Measurements from ENCODE around the gene CFAP61.

Gene CFAP61

DNA sequence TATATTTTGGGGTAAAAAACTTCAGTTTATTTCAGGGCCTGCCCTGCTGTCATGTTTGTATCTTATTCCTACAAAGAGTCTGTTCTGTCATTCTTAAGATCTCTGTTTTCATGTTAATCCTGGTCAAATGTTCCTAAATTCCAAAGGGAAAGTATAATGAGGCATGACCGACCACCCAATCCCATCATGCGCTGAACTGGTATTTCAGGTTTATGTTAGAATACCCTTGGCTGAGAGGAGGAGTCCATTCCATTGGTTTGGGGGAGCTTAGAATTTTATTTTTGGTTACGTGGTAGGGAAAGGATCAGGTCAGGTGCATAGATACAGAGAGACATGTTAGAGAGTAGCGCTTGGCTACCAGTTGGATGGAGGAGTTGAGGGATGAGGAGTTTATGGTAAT, 25.7 kb downstream of the CFAP61 start:
- Histone ChIP-seq H3K36me3 (ENCODE audit: insufficient read depth) (no peaks in the 10 kb centered on the region), H3K27me3 (ENCODE audit: insufficient read depth, low read depth) (no peaks in the 10 kb centered on the region), H3K4me2 (no peak overlapping the region), H3K27ac (no peak overlapping the region), H3K4me1 (ENCODE audit: low read depth, poor library complexity, severe bottlenecking) (no peaks in the 10 kb centered on the region), H3K4me3 (IDR thresholded peaks at IDR 0.05; ENCODE audit: insufficient read depth, low read depth, low read length) (no peak overlapping the region), H3K79me2 (ENCODE audit: insufficient read depth, low read depth) (no peaks in the 10 kb centered on the region), H4K20me1 (ENCODE audit: insufficient read depth) (no peaks in the 10 kb centered on the region), H3K9ac (no peak overlapping the region), H2AFZ (ENCODE audit: low read depth) (no peak overlapping the region)
- TF ChIP-seq, protein P1, sequence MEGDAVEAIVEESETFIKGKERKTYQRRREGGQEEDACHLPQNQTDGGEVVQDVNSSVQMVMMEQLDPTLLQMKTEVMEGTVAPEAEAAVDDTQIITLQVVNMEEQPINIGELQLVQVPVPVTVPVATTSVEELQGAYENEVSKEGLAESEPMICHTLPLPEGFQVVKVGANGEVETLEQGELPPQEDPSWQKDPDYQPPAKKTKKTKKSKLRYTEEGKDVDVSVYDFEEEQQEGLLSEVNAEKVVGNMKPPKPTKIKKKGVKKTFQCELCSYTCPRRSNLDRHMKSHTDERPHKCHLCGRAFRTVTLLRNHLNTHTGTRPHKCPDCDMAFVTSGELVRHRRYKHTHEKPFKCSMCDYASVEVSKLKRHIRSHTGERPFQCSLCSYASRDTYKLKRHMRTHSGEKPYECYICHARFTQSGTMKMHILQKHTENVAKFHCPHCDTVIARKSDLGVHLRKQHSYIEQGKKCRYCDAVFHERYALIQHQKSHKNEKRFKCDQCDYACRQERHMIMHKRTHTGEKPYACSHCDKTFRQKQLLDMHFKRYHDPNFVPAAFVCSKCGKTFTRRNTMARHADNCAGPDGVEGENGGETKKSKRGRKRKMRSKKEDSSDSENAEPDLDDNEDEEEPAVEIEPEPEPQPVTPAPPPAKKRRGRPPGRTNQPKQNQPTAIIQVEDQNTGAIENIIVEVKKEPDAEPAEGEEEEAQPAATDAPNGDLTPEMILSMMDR (conservative IDR thresholded peaks at IDR 0.05; ENCODE audit: low read depth, low read length): no peak

DNA sequence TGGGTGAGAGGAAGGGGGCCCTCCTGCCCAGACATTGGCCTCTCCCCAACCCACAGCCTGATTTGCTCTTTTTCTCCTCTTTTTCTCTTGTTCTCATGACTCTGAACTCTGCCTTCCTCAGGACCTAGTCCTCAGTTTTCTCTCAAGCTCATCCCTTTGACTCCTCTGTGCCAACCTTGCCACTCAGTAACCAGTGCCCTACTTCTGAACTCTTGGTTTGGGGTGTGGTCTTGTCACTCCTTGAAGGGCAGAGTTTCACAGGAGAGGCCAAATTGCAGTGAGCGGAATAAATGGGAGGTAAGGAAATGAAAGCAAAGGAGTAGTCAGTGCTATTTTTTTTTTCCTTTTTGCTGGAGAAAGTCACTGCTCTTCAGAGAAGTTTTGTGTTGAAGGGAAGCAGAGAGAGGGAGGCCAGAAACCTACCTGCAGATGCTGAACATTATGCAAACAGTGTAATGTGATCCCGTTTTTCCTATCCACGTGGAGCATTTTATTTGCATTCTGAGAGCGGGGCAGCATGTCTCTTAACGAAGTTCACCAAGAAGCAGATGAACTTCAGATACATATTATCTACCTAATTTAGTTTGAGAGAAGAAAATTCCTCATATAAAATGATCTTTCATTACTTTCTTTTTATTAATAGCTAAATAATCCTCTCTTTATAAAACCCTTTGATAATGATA, 26.9 kb downstream of the CFAP61 start:
- no peaks in the 10 kb centered on the region for H4K20me1 ChIP-seq (ENCODE audit: insufficient read depth)
- H2AFZ ChIP-seq (ENCODE audit: low read depth): no peak overlapping the region
- H3K27ac ChIP-seq: no peak overlapping the region
- no peak overlapping the region for H3K4me2 ChIP-seq
- no peak overlapping the region for H3K4me3 ChIP-seq (IDR thresholded peaks at IDR 0.05; ENCODE audit: insufficient read depth, low read depth, low read length)
- no peaks in the 10 kb centered on the region for H3K36me3 ChIP-seq (ENCODE audit: insufficient read depth)
- TF ChIP-seq, protein P1 (conservative IDR thresholded peaks at IDR 0.05; ENCODE audit: low read depth, low read length): no peak
- H3K4me1 ChIP-seq (ENCODE audit: low read depth, poor library complexity, severe bottlenecking): no peaks in the 10 kb centered on the region
- no peak overlapping the region for H3K9ac ChIP-seq
- H3K27me3 ChIP-seq (ENCODE audit: insufficient read depth, low read depth): no peaks in the 10 kb centered on the region
- H3K79me2 ChIP-seq (ENCODE audit: insufficient read depth, low read depth): no peaks in the 10 kb centered on the region

DNA sequence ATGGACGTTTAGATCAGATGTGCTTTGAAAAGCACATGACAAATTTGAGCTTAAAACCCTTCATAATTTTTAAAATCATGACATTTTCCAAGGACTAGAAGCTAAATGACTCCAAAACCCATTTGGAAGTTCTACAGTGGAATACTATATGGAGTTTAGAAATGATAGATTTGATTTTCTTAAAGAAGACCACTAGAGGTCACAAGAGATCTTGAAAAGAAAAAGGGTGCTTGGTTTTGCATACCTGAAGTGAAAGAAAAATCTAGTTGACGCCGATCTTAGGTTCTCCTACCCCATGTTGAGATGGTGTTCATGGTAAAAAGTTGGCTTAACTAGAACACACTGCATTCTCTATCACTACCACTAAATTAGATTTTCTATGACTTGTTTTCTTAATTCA, 31.5 kb downstream of the CFAP61 start:
- no peaks in the 10 kb centered on the region for H4K20me1 ChIP-seq (ENCODE audit: insufficient read depth)
- no peaks in the 10 kb centered on the region for H3K27me3 ChIP-seq (ENCODE audit: insufficient read depth, low read depth)
- H3K4me3 ChIP-seq (IDR thresholded peaks at IDR 0.05; ENCODE audit: insufficient read depth, low read depth, low read length): no peak overlapping the region
- TF ChIP-seq, protein P1 (conservative IDR thresholded peaks at IDR 0.05; ENCODE audit: low read depth, low read length): peak; percentile 71
- H2AFZ ChIP-seq (ENCODE audit: low read depth): peak overlapping the region; percentile 63; the same call in 1 of the 2 replicates
- peak overlapping the region; percentile 38; the same call in 1 of the 2 replicates for H3K4me2 ChIP-seq
- no peaks in the 10 kb centered on the region for H3K4me1 ChIP-seq (ENCODE audit: low read depth, poor library complexity, severe bottlenecking)
- no peaks in the 10 kb centered on the region for H3K36me3 ChIP-seq (ENCODE audit: insufficient read depth)
- H3K79me2 ChIP-seq (ENCODE audit: insufficient read depth, low read depth): no peaks in the 10 kb centered on the region
- H3K9ac ChIP-seq: no peak overlapping the region
- no peak overlapping the region for H3K27ac ChIP-seq

DNA sequence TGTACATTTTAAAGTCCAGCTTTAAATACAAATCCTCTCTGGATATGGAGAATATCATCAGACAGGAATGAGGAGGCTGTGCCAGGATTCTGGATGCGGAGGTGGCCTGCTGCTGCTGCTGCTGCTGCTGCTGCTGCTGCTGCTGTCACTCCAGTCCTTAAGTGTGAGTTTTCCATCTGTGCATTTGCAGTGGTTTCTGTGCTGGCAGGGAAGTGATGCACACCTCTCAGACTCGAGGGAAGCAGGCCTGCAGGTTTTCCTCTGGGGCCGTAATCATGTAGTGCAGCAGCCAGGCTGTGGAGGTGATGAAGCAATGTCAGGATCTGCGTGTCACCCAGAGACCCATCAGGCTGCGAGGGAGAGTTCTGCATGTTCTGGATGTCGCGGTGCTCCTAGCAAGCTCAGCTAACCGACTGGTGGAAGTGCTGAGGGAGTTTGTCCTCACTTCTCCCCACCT, 32.0 kb downstream of the CFAP61 start:
- Histone ChIP-seq H3K9ac (no peak overlapping the region), H3K4me3 (IDR thresholded peaks at IDR 0.05; ENCODE audit: insufficient read depth, low read depth, low read length) (no peak overlapping the region), H3K27ac (no peak overlapping the region), H4K20me1 (ENCODE audit: insufficient read depth) (no peaks in the 10 kb centered on the region), H3K79me2 (ENCODE audit: insufficient read depth, low read depth) (no peaks in the 10 kb centered on the region), H3K36me3 (ENCODE audit: insufficient read depth) (no peaks in the 10 kb centered on the region), H2AFZ (ENCODE audit: low read depth) (peak overlapping the region; percentile 63; the same call in 1 of the 2 replicates), H3K4me1 (ENCODE audit: low read depth, poor library complexity, severe bottlenecking) (no peaks in the 10 kb centered on the region), H3K4me2 (peak overlapping the region; percentile 38; the same call in 1 of the 2 replicates), H3K27me3 (ENCODE audit: insufficient read depth, low read depth) (no peaks in the 10 kb centered on the region)
- TF ChIP-seq, protein P1 (conservative IDR thresholded peaks at IDR 0.05; ENCODE audit: low read depth, low read length): no peak

Data from KMS-11 (cell line).